Memory B cell (primary cell): ENCODE results near the gene MRPL57.
"Not testable (repeated sequence)": the region's sequence is repeated elsewhere in the genome, so short reads cannot be mapped to it uniquely, and the experiment has no call there.

Experiments used
- ATAC-seq: fragments of 150-1000 bp; cut with Tn5 transposase; 2 replicates; pipeline ENCODE4 v1.10.0; 2021; ENCODE audit warnings: low read depth, mild to moderate bottlenecking, moderate library complexity
- DNase-seq, 2 donors: peaks; one replicate each; pipeline ENCODE4 v3.0.0; 2022; ENCODE audit warnings: low spot score in 2 of 2
- H3K27ac Mint-ChIP-seq: one replicate; pipeline ENCODE4 v1.8.0; 2022; ENCODE audit warnings: mild to moderate bottlenecking, moderate library complexity, mixed read lengths
- H3K27me3 Mint-ChIP-seq: one replicate; pipeline ENCODE4 v1.8.0; 2022; ENCODE audit warnings: mixed read lengths
- H3K36me3 Mint-ChIP-seq: one replicate; pipeline ENCODE4 v1.8.0; 2022; ENCODE audit warnings: mild to moderate bottlenecking, mixed read lengths
- H3K4me1 Mint-ChIP-seq: one replicate; pipeline ENCODE4 v1.8.0; 2022; ENCODE audit warnings: mixed read lengths
- H3K4me3 Mint-ChIP-seq: one replicate; pipeline ENCODE4 v1.8.0; 2022; ENCODE audit warnings: mild to moderate bottlenecking, moderate library complexity, mixed read lengths
- H3K9me3 Mint-ChIP-seq: one replicate; pipeline ENCODE4 v1.8.0; 2022; ENCODE audit warnings: mixed read lengths

The MRPL57 gene

DNA sequence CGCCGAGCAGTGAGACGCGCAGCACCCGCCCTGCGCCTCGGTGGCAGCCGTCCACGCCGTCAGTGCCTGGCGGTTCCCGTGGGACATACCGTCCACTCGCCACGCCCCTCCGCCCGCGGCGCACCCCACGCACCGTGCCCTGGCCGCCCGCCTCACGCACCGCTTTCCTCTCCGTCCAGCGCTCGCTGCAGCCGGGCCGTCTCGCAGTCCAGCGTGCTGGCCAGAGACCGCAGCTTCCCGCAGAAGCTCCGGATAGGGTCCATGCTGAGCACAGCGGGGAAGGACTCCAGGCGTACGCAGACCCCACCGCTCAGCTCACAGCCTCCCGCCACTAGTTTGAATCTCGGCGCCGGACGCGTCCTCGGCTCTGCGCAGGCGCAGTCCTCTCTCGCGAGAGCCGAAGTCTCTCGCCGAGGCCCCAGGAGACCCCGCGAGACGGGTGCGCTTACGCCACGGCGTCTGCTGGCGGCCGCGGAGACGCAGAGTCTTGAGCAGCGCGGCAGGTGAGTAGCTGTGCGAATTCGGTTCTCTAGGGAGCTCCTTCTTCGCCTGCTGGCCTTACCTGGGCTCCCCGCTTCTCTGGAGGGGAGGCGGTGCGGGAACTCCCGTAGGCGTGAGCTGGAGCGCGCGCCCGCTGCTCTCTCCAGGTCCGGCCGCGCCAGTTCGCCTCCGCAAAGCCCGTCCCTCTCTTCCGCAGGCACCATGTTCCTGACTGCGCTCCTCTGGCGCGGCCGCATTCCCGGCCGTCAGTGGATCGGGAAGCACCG lies at the start of gene MRPL57, which contains the start of gene SKA3:
MRPL57 (plus strand) TSS at position 444 of the 767 bp plus-strand sequence; CDS start at position 703, 259 bp downstream.
SKA3 (minus strand) TSS at position 338 of the 767 bp plus-strand sequence; CDS start at position 263, 75 bp downstream.
- peaks cover 6% of the 10 kb centered on the region for H3K4me1 Mint-ChIP-seq
- DNase-seq (peak; percentile 96 to 97), ATAC-seq (peak; percentile 93)
- no peaks in the 10 kb centered on the region for H3K27me3 Mint-ChIP-seq
- no peaks in the 10 kb centered on the region for H3K9me3 Mint-ChIP-seq
- peak within 1 kb of the TSS; percentile 92 for H3K4me3 Mint-ChIP-seq
- H3K27ac Mint-ChIP-seq, result peak within 1 kb of the TSS; percentile 87
- H3K36me3 Mint-ChIP-seq, result no peaks in the 10 kb centered on the region

GRCh38 chr13:21130116-21130515 lies 46.3 kb upstream of the MRPL57 start:
- H3K36me3 Mint-ChIP-seq, result no peaks in the 10 kb centered on the region
- H3K9me3 Mint-ChIP-seq, result no peaks in the 10 kb centered on the region
- no peak overlapping the region for H3K27ac Mint-ChIP-seq
- peaks cover 9% of the 10 kb centered on the region for H3K27me3 Mint-ChIP-seq
- ATAC-seq, result no peak
- no peaks in the 10 kb centered on the region for H3K4me1 Mint-ChIP-seq
- no peak overlapping the region for H3K4me3 Mint-ChIP-seq
- no peak for DNase-seq

GRCh38 chr13:21133077-21133476 lies 43.4 kb upstream of the MRPL57 start:
- H3K4me1 Mint-ChIP-seq, result no peaks in the 10 kb centered on the region
- H3K36me3 Mint-ChIP-seq, result no peaks in the 10 kb centered on the region
- no peak overlapping the region for H3K4me3 Mint-ChIP-seq
- H3K9me3 Mint-ChIP-seq, result no peaks in the 10 kb centered on the region
- no peak overlapping the region for H3K27ac Mint-ChIP-seq
- ATAC-seq (no peak), DNase-seq (no peak)
- peaks cover 12% of the 10 kb centered on the region for H3K27me3 Mint-ChIP-seq

DNA sequence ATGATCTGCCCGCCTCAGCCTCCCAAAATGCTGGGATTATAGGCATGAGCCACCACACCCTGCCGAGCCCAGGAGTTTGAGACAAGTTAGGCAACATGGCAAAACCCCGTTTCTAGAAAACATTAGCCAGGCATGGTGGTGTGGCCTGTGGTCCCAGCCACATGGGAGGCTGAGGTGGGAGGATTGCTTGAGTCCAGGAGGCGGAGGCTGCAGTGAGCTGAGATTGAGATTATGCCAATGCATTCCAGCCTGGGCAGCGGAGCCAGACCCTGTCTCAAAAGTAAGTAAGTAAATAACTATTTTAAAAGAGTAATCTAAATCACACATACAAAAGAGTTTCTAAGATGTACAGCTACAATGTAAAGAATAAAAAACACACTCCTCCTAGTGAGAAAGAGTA lies 42.0 kb upstream of the MRPL57 start:
- Mint-ChIP-seq H3K36me3 (no peaks in the 10 kb centered on the region), H3K27ac (no peak overlapping the region), H3K9me3 (no peaks in the 10 kb centered on the region), H3K4me1 (peaks cover under 1% of the 10 kb centered on the region), H3K27me3 (peaks cover 12% of the 10 kb centered on the region), H3K4me3 (no peak overlapping the region)
- DNase-seq, result no peak
- no peak for ATAC-seq

GRCh38 chr13:21135833-21136232 lies 40.6 kb upstream of the MRPL57 start:
- H3K4me1 Mint-ChIP-seq, ATAC-seq, H3K4me3 Mint-ChIP-seq, H3K27me3 Mint-ChIP-seq, H3K9me3 Mint-ChIP-seq, DNase-seq, H3K36me3 Mint-ChIP-seq, H3K27ac Mint-ChIP-seq: not testable (repeated sequence)

DNA sequence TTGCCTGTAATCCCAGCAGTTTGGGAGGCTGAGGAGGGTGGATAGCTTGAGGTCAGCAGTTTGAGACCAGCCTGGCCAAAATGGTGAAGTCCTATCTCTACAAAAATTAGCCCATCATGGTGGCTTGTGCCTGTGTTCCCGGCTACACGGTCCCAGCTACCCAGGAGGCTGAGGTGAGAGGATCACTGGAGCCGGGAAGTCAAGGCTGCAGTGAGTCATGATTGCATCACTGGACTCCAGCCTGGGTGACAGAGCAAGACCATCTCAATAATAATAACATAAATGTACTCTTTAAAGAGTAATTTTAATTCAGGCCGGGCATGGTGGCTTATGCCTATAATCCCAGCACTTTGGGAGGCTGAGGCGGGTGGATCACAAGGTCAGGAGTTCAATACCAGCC lies 38.8 kb upstream of the MRPL57 start:
- DNase-seq (no peak), ATAC-seq (no peak)
- peaks cover 10% of the 10 kb centered on the region for H3K4me1 Mint-ChIP-seq
- H3K4me3 Mint-ChIP-seq, result no peak overlapping the region
- H3K36me3 Mint-ChIP-seq, result peaks cover 4% of the 10 kb centered on the region
- H3K9me3 Mint-ChIP-seq, result no peaks in the 10 kb centered on the region
- H3K27me3 Mint-ChIP-seq, result peaks cover 7% of the 10 kb centered on the region
- no peak overlapping the region for H3K27ac Mint-ChIP-seq

- no peak for ATAC-seq
- H3K27ac Mint-ChIP-seq, result no peak overlapping the region
- peaks cover 7% of the 10 kb centered on the region for H3K36me3 Mint-ChIP-seq
- peaks cover 13% of the 10 kb centered on the region for H3K4me1 Mint-ChIP-seq
- no peak for DNase-seq
- H3K9me3 Mint-ChIP-seq, result no peaks in the 10 kb centered on the region
- H3K4me3 Mint-ChIP-seq, result peak overlapping the region; percentile 21
- peaks cover 2% of the 10 kb centered on the region for H3K27me3 Mint-ChIP-seq
Measured at GRCh38 chr13:21138561-21138960, 37.9 kb upstream of the MRPL57 start.

DNA sequence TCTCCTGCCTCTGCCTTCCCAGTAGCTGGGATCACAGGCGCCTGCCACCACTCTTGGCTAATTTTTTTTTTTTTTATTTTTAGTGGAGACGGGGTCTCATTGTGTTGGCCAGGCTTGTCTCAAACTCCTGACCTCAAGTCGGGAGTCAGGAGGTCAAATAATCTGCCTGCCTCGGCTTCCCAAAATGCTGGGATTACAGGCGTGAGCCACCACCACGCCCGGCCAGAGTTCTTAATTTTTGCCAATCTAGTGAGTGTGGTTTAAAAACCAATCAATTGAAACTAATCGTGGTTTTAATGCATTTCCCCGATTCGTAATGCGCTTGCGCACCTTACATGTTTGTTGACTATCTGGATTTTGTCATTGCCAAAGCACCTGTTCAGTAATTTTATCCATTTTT lies 37.1 kb upstream of the MRPL57 start:
- Mint-ChIP-seq H3K27ac (peak overlapping the region; percentile 94), H3K36me3 (peaks cover 11% of the 10 kb centered on the region), H3K4me3 (peak overlapping the region; percentile 90), H3K4me1 (peaks cover 15% of the 10 kb centered on the region), H3K27me3 (peaks cover 2% of the 10 kb centered on the region), H3K9me3 (no peaks in the 10 kb centered on the region)
- peak in 1 of 2 donors; percentile 23 for DNase-seq
- ATAC-seq, result no peak

DNA sequence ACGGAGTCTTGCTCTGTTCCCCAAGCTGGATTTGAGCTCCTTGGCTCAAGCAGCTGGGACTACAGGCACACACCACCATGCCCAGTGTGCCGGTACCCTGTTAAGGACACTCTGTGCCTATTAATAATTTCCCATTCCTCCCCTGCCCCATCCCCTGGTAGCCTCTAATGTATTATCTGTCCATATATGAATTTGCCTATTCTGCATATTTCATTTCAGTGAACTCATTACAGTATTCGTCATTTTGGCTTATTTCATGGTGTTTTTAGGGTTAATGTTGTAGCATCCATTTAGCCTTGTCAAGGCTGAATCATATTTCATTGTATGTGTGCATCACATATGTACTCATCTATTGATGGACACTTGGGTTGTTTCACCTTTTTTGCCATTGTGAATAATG lies 33.7 kb upstream of the MRPL57 start:
- peaks cover 20% of the 10 kb centered on the region for H3K4me1 Mint-ChIP-seq
- no peaks in the 10 kb centered on the region for H3K27me3 Mint-ChIP-seq
- no peaks in the 10 kb centered on the region for H3K9me3 Mint-ChIP-seq
- peak overlapping the region; percentile 41 for H3K4me3 Mint-ChIP-seq
- DNase-seq (no peak), ATAC-seq (no peak)
- H3K27ac Mint-ChIP-seq, result no peak overlapping the region
- H3K36me3 Mint-ChIP-seq, result peaks cover 21% of the 10 kb centered on the region

- Mint-ChIP-seq H3K27me3 (peaks cover 2% of the 10 kb centered on the region), H3K9me3 (no peaks in the 10 kb centered on the region), H3K4me3 (no peak overlapping the region), H3K27ac (no peak overlapping the region), H3K36me3 (peaks cover 19% of the 10 kb centered on the region), H3K4me1 (peaks cover 11% of the 10 kb centered on the region)
- ATAC-seq (no peak), DNase-seq (no peak)
Measured at GRCh38 chr13:21147827-21148226, 28.6 kb upstream of the MRPL57 start.

DNA sequence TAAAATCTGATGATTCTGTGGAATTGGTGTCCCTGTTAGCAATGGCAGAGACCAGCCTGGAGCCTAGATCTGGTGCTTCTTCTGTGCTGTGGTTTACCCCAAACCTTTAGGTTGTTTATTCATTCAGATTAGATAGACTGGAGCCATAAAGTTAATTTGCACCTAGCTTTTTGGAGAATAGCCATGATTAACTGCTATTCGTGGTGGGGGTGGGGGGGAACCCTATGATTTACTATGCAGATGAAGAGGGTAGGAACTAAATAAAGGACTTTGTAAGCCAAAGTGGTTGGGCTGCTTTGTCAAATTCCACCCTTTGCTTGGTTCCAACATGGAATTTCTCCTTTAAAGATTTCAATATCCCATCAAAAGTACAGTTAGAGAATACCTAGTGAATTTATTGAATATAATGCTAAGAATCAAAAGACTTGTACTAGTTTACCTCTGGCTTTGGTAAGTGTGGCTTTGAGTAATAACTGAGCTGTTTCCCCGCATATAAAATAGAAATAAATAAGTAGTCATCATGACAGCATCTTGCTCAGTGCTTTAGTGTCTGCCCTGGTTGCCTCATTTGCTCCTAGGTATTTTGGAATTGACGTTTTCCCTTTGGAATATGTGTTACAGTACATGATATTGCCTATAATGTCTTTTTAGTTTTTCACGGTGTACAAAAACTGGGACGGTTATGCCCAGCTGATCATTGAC lies 27.8 kb upstream of the MRPL57 start:
- Mint-ChIP-seq H3K4me3 (no peak overlapping the region), H3K9me3 (peaks cover 3% of the 10 kb centered on the region), H3K27me3 (peaks cover 2% of the 10 kb centered on the region), H3K27ac (no peak overlapping the region), H3K4me1 (peaks cover 9% of the 10 kb centered on the region), H3K36me3 (peaks cover 15% of the 10 kb centered on the region)
- DNase-seq (no peak), ATAC-seq (no peak)

DNA sequence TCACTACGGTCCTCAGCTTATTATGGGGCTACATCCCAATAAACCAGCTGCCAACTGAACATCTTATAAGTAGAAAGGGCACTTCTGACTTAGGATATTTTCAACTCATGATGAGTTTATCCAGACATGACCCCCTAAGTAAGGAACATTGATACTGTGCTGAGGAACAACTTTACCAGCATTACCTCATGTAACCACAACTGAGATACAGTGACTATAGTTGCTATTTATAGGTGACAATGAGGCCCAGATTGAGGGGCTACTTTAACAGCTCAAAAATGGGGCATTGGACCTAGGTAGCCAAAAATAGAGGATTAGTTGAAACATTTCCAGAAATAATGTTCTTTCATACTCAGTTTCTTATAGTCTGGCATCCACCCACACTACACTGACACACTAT lies 26.9 kb upstream of the MRPL57 start:
- Mint-ChIP-seq H3K4me3 (no peak overlapping the region), H3K9me3 (peaks cover 3% of the 10 kb centered on the region), H3K27me3 (peaks cover 2% of the 10 kb centered on the region), H3K36me3 (peaks cover 11% of the 10 kb centered on the region), H3K27ac (no peak overlapping the region), H3K4me1 (peaks cover 6% of the 10 kb centered on the region)
- ATAC-seq (no peak), DNase-seq (no peak)

DNA sequence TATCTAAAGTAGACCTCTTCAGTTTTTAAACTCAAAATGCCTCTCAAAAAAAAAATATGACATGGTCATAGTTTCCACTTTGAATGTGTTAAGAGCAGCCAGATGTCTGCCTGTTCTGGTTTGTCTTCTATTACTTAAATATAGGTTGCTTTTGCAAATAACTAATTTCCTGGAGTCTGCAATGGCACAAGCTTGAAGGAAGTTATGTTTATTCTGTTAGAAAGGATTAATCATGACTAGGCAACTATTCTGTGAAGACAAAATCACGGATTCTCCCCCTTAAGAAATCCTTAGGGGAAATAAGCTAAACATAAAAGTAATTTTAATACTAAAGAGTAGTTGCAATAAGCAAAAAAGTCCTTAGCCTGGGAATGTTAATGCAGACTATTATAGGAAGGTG lies 26.4 kb upstream of the MRPL57 start:
- Mint-ChIP-seq H3K4me1 (peaks cover 3% of the 10 kb centered on the region), H3K27ac (no peak overlapping the region), H3K27me3 (peaks cover 2% of the 10 kb centered on the region), H3K9me3 (peaks cover 3% of the 10 kb centered on the region), H3K36me3 (peaks cover 8% of the 10 kb centered on the region), H3K4me3 (no peak overlapping the region)
- DNase-seq, result no peak
- no peak for ATAC-seq

GRCh38 chr13:21152251-21152899 lies 24.1 kb upstream of the MRPL57 start:
- Mint-ChIP-seq H3K4me3 (no peak overlapping the region), H3K27me3 (peaks cover 2% of the 10 kb centered on the region), H3K9me3 (peaks cover 3% of the 10 kb centered on the region), H3K4me1 (peaks cover 3% of the 10 kb centered on the region), H3K27ac (no peak overlapping the region), H3K36me3 (peaks cover 7% of the 10 kb centered on the region)
- no peak for ATAC-seq
- no peak for DNase-seq
